Testis (tissue), 2 donors: ENCODE results near the gene ZNF540.

ENCODE experiments used
- POLR2A ChIP-seq: fragments of 450-650 bp; IDR thresholded peaks from one replicate; pipeline ENCODE4 v1.6.1; 2017; ENCODE audit warnings: antibody characterized with exemption, mild to moderate bottlenecking, moderate library complexity
- TF ChIP-seq, protein P1 (sequence below), 3 experiments: fragments of 450-650 bp in 2 of 3; fragments of 200-600 bp in 1 of 3; sonication (generic) in 1 of 3; IDR thresholded peaks; one replicate each; pipeline ENCODE4 v1.5.1; 2016 to 2019; ENCODE audit warnings: antibody characterized with exemption in 3 of 3, mild to moderate bottlenecking in 2 of 3, moderate library complexity in 1 of 3

DNA sequence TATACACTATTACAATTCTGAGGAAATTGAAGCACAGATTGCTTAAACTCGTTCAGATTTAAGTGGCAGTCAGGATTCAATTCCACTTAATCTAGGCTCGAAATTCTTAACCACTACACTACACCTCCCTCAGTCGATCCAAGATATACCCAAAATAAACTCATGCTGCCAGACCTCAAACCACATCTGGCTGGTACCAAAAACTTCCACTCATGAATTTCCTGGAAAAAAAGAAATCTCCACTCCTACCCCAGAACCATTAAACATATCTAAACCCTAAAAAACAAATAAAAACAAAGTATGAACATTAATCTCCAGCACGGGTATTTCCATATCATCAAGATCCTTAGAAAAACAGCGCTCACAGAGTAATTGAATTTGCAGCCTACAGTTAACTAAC, 59.4 kb downstream of the ZNF540 start:
- TF ChIP-seq, protein P1, sequence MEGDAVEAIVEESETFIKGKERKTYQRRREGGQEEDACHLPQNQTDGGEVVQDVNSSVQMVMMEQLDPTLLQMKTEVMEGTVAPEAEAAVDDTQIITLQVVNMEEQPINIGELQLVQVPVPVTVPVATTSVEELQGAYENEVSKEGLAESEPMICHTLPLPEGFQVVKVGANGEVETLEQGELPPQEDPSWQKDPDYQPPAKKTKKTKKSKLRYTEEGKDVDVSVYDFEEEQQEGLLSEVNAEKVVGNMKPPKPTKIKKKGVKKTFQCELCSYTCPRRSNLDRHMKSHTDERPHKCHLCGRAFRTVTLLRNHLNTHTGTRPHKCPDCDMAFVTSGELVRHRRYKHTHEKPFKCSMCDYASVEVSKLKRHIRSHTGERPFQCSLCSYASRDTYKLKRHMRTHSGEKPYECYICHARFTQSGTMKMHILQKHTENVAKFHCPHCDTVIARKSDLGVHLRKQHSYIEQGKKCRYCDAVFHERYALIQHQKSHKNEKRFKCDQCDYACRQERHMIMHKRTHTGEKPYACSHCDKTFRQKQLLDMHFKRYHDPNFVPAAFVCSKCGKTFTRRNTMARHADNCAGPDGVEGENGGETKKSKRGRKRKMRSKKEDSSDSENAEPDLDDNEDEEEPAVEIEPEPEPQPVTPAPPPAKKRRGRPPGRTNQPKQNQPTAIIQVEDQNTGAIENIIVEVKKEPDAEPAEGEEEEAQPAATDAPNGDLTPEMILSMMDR (IDR thresholded peaks at IDR 0.05), result no peak
- TF ChIP-seq POLR2A, result no peak
